ENCODE measurements around the gene MMP23B.
A peak's percentile ranks its signal among the peaks of the same experiment; 100 is the strongest.
"Not testable (repeated sequence)": the region's sequence is repeated elsewhere in the genome, so short reads cannot be mapped to it uniquely, and the experiment has no call there.

Gene MMP23B

DNA sequence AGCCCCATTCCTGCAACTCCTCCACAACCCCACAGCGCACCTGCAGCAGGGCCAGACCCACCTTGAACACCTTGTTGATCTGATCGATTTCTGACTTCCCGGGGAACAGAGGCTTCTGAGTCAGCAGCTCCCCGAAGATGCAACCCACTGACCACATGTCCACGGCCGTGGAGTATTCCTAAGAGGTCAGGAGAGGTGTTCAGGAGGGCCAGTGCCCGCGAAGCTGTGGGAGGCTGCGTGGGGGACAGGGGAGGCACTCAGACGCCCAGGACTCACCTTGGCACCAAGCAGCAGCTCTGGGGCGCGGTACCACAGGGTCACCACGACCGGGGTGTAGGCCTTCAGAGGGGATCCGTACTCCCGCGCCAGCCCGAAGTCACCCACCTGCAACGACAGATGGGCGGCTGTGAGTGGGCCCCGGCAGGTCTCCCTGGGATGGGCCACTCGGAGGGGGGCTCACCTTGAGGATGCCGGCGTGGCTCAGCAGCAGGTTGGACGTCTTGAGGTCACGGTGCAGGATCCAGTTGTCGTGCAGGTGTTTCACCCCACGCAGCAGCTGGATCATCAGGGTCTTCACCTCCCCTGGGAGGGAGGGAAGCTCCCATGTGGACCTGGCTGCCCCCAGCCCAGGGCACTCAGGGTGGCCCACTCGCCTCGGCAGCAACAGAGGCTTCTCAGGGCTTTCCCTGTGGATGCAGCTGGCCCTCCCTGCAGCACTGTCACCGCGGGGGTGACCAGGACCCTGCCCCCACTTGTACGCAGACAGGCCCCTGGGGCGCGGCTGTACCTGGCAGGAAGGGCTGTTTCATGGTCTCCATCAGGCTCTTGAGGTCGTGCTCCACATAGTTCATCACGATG is 4.9 kb downstream of the MMP23B start:
- DNase-seq = not testable (repeated sequence)

DNA sequence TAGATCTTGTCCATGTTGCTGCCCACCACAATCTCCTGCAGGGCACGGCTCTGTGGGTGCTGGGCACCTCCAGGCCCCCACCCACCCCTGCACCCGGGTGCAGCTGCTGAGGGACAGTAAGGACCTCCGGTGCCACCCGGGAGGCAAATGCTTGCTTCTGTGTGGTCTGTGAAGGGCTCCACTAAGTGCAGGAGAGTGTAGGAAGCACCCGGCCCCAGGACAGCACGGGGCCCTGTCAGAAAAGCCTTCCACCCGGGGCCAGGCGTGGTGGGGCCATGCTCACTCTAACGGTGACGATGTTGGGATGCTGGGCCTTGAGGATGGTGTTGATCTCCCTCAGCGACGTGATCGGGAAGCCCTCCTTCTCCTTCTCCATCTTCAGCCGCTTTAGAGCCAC is 5.5 kb downstream of the MMP23B start:
- DNase-seq = not testable (repeated sequence)

- DNase-seq = not testable (repeated sequence)
Measured at GRCh38 chr1:1638528-1638927, 6.6 kb downstream of the MMP23B start.

DNA sequence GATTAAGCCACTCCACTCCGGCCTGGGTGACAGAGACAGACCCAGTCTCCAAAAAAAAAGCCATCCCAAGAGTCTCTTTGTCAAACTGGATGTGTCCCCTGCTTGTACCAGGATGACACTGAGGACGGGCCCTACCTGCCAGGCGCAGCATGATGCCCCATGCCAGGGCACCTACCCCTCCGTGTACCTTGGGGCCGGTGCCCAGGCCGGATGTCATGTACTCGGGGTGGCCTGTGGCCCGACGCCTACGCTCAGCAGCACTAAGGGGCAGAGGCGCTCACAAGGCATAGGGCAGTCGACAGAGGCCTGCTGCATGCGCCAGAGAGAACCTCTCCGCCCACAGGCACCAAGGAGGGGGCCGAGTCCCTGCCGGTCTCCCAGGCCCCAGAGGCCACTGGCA is 7.4 kb downstream of the MMP23B start:
- not testable (repeated sequence) for DNase-seq

DNA sequence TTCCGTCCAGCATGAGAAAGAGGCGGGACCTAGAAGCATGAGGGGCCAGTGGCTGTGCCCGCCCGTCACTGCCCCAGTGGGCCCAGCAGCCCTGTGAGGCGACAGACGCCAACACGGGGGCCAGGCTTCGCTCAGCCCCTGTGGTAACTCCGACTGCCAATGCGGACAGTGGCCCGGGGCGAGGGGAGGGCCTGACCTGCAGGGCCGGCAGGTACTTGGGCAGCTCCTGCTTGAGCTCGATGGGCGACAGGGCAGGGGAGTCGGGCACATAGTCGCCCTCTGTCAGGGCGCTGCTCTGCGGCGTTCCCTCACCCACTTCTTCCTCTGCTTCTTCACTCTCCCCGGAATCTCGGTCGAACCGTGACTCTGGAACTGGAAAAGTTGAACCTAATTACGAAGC is 8.1 kb downstream of the MMP23B start:
- DNase-seq = not testable (repeated sequence)

GRCh38 chr1:1640711-1641461 is 8.9 kb downstream of the MMP23B start:
- DNase-seq = not testable (repeated sequence)

DNA sequence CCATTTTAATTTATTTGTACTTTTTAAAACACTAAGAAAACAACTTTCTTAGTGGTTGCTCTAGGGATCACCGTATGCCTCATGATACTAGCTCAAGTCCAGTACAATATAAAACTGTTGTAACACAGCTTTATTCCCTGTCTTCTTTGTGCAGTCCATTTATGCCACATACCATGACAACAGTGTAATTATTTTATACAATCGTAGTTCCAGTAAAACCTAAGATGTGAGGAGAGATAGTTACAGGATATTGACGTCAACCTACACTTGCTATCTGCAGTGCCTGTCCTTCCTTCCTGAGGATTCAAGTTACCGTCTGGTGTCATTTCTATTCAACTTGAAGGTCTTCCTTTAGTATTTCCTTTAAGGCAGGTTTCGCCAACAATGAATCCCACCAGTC is 14.4 kb downstream of the MMP23B start:
- DNase-seq = not testable (repeated sequence)

DNA sequence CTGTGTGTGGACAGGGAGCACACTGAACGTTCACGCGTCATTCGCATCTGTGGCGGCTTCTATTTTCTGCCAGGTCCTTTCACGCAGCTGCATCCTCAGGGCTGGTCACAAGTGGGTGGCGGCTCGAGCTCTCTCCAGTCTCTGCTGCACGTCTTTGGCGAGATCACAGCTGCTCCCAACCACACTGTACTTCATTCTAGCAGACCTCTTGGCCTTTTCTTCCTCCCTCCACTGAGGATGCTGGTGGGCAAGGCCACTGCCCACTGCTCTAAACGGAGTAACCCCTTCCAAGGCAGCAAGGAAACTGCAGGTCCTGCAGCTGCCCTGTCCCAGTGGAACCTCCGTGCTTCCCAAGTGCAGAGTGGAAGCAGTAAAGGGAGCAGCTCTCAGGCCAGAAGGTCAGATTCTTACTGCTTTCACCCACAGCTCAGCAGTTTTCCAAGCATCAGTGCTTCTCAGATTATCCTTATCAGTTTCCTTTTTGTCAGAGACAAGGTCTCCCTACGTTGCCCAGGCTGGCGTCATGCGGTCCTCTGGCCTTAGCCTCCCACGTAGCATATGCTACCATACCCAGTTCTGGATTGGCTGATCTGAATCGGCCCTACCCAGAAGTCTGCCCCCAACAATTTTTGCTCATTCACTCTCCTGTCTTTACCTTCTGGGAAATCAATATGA is 15.7 kb downstream of the MMP23B start:
- not testable (repeated sequence) for DNase-seq

- DNase-seq = not testable (repeated sequence)
Measured at GRCh38 chr1:1648265-1648664, 16.3 kb downstream of the MMP23B start.

GRCh38 chr1:1658583-1659549 is 26.9 kb downstream of the MMP23B start, which contains the start of gene CDK11B:
Gene CDK11B, minus strand, starts transcription at chr1:1659004. Its CDS starts 1,519 bp downstream, at chr1:1657485.
- DNase-seq = peak; percentile 96 to 97

DNA sequence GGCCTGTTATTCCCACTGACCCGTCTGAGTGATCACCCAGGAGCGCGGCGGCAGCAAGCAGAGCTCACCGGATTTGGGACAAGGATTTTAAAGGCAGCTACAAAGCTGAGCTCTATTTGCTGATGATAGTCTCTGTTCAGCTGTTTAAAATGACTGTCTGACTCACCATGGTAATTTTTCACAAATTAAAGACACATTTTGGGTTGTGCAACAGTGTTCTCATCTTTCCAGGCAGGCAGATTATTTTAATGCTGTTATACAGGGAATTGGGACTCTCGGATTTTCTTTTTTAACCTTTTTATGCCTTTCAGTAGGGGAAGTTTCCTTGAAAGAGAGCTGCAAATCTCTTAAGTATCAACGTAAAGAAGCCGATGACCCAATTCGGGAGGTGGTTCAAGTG is 30.4 kb downstream of the MMP23B start:
- DNase-seq = not testable (repeated sequence)

GRCh38 chr1:1662830-1663560 is 31.0 kb downstream of the MMP23B start:
- DNase-seq = not testable (repeated sequence)

GRCh38 chr1:1664318-1664717 is 32.3 kb downstream of the MMP23B start:
- not testable (repeated sequence) for DNase-seq

DNA sequence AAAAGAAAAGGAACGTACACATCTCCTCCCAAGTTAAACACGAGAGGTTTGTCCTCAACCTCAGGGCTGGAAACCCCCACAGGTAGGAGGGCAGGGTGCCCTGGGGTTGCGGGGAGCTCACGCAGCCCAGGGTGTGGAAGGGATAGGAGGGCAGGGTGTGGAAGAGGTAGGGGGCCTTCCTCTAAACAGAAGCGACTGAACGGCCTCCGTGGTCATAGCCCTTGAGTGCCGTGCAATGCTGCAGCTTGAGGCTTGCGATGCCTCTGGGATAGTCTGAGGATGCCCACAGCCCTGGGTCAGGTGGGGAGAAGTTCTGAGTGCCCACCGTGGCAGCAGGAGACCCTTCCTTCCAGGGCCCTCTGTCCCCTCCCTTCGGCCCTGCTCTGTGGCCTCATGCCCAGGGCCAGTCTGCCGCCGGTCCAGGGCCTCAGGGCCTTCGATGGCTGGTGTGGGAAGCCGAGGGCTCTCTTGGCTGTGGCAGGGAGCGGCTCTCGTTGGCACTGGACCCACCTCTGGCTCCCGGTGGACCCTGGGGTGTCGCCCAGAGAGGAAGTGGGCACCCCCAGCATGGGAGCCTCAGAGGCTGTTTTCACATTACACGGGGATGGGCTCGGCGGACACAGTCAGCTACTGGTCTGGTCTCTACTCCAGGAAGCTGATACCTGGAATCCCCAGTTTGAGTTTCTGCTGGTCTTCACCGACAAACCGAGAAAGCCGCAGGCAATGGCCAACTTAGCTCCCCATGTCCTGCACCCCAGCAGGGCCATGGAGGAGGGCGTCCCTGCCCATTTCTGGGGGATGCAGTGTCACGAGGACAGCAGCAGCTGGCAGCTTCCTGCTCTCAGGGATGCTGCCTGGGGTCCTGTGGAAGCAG is 33.2 kb downstream of the MMP23B start:
- DNase-seq = no peak

GRCh38 chr1:1665815-1666251 is 33.9 kb downstream of the MMP23B start:
- peak; percentile 23 to 29 for DNase-seq

DNA sequence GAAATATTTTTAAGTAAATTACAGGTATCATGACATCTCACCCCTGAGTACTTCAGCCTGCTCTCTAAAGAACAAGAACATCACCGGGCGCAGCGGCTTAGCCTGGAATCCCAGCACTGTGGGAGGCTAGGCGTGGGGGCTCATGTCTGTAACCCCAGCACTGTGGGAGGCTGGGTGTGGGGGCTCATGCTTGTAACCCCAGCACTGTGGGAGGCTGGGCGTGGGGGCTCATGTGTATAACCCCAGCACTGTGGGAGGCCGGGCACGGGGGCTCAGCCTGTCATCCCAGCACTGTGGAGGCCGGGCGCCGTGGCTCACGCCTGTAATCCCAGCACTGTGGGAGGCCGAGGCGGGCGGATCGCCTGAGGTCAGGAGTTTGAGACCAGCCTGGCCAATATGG is 34.6 kb downstream of the MMP23B start:
- DNase-seq = no peak

- no peak for DNase-seq
Measured at GRCh38 chr1:1669468-1670440, 37.8 kb downstream of the MMP23B start.

GRCh38 chr1:1670866-1671265 is 38.9 kb downstream of the MMP23B start:
- no peak for DNase-seq

Measured in CD4-positive, alpha-beta T cell treated with Interleukin-4 for 1 hour (primary cell).